NCI-H82 (cell line): ENCODE results near the gene SCFD2.
"Not testable (repeated sequence)": the region's sequence is repeated elsewhere in the genome, so short reads cannot be mapped to it uniquely, and the experiment has no call there.

ENCODE experiments used
- DNase-seq: peaks from one replicate; lab custom pipeline; 2025; lab: John Stamatoyannopoulos, UW

The SCFD2 gene

DNA sequence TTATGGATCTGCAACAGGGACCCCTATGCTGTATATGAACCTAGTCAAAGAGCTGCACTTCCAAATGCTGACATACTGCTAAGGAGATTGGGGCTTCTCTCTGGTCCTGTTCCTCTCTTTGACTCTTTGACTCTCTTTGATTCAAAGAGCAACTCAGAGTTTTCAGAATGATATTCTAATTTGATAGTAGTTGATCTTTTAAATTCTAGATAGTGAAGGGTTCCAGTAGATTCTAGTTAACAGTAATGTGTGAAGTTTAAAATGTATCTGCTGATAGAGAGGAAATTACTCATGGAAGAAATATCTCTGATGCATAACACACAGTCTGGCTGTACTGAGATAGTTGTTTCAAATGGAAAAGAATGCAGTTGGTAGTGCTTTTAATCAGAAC lies 264.7 kb downstream of the SCFD2 start:
- DNase-seq = no peak

GRCh38 chr4:53100501-53101190 lies 265.2 kb downstream of the SCFD2 start:
- no peak for DNase-seq

- no peak for DNase-seq
These were observed 267.2 kb downstream of the SCFD2 start for GRCh38 chr4:53098681-53099121.

- no peak for DNase-seq
These were observed 271.8 kb downstream of the SCFD2 start for GRCh38 chr4:53094040-53094439.

DNA sequence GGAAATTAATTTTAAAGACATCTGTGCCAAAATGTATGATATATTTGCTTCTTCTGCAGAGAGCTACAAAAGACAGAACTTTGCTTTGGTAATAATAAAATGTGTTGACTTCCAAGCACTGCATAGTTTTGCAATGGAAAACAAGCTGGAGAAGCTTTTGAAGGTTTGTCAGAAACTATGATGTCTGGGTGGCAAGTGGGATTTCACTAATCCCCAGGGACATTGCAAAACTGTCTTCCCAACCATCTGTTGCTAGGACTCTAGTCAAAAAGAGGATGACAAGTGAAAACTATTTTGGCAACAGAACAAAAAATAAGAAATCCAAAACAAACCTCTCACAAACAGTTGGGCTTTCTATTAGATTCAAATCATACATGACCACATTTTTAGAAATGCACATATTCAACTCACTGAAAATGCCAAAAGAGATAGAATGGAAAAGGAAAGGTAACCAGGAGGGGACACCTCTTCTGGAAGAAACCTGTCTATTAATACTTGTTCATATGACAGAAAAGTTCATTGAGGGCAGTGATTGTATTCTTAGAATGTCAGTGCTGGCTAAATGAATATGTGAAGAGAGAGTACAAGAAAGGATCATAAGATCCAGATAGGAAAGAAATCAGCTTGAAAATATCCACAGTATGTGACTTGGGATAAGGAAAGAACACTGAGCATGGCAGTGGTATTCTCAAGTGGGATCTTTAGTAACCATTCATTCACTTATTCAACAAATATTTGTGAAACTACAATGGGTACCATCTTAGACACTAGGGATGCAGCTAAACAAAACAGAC lies 275.7 kb downstream of the SCFD2 start:
- peak; percentile 42 for DNase-seq

DNA sequence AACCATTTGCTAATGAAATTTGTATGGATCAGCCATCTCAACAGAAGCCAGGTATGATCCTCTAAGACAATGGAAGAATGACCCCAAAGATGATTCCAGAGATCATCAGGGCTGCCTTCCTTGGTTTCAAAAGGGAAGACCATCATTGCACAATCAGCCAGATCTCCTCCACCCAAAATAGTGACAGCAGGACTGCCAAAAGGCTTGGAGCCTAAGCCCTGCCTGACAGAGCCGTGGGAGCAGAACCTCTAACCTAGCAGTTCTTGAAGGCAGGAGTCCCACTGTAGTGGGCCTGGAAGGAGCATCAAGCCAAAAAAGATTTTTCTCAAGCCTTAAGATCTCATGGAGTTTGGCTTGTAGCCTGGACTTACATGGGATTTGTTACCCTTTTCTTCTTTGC lies 277.7 kb downstream of the SCFD2 start:
- no peak for DNase-seq

GRCh38 chr4:53076374-53076958 lies 289.4 kb downstream of the SCFD2 start:
- DNase-seq = no peak

GRCh38 chr4:53075162-53075785 lies 290.6 kb downstream of the SCFD2 start:
- no peak for DNase-seq

- no peak for DNase-seq
These were observed 297.0 kb downstream of the SCFD2 start for GRCh38 chr4:53068755-53069330.

DNA sequence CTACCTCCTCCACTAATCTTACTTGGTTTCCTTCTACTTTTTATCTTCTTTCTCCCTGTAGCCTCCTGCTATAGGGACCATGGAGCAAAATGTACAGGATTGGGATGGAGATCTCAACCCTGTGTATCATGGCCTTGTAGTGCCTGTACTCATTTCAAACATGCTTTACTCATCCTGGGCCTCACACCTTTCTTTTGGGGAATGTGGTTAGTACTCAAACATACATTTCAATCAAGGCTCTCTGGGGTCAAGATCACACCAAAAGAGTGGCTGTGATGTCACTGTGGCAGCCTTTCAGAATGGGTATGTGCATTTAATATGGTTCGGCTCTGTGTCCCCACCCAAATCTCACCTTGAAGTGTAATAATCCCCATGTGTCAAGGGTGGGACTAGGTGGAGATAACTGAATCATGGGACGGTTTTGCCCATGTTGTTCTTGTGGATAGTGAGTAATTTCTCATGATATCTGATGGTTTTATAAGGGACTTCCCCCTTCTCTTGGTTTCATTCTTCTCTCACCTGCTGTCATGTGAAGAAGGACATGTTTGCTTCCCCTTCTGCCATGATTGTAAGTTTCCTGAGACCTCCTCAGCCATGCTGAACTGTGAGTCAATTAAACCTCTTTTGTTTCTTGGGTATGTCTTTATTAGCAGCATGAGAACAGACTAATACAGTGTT lies 298.6 kb downstream of the SCFD2 start:
- no peak for DNase-seq

GRCh38 chr4:53066155-53066554 lies 299.7 kb downstream of the SCFD2 start:
- no peak for DNase-seq

GRCh38 chr4:53064609-53065008 lies 301.3 kb downstream of the SCFD2 start:
- no peak for DNase-seq

DNA sequence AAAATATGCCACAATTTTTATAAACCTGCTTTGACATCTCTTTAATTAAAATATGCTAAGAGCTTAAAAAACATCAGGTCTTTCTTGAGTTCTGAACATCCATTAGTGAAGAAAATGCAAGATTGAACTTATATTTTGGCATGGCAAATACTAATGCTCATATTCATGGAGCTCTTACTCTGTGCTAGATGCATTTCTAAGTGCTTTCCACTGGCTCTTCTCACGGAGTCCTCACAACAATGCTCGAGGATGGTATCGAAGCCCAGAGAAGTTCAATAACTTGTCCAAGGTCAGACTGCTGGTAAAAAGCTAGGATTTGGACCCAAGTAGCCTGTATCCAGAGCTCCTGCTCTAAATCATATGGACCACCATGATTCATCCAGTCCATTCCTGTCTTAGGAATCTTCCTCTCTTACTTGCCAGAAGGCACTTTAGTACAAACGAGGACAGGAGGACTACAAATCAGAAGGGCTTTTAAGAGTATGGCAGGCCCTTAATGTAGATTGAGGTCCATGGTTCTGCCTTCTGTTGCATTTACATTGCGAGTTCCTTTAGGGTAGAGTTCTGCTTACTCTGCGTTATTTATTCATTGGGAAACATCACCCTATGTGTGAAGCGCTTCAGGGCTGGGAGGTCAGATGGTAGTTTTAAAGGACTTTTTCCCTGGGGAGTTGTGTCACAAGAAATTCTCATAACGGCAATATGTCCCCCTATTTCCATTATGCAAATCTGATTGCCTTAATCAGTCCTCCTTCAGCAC lies 304.6 kb downstream of the SCFD2 start:
- DNase-seq = no peak

- DNase-seq = no peak
These were observed 305.6 kb downstream of the SCFD2 start for GRCh38 chr4:53060278-53060677.

GRCh38 chr4:53059871-53060270 lies 306.0 kb downstream of the SCFD2 start:
- no peak for DNase-seq

DNA sequence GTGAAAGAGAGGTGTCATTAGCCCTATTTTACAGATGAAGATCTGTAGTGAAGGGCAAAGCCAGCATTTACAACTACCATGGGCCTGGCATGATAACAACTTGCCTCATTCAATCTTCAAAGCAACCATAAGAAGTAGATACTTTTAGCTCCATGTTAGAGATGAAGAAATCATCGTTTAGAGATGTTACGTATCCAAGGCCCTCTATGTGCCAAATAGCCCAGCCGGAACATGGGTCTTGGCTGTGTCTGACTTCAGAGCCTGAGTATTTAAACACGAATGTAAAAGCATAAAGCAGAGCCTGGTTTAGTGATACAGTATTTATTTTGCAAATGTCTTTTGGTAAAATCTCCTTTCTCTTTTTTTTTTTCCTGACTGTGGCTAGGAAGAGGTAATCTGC lies 306.6 kb downstream of the SCFD2 start:
- DNase-seq = no peak

DNA sequence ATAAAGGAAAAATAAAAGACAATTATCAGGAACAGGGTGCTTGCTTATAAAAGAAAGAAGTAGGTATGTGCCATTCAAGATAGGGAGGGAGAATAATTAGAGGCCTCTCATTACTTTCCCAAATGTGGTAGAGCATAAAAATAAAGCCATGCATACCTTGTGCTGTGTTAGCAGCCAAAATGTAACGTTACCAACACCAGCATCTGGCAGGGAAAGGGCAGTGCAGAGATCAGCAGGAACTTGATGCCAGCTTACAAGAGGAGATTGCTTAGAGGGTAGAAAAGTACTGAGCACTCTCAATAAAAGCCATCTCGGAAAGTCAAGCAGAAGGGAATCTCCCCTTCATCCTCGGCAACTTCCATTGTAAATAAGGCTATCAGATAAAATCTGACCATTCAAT lies 308.2 kb downstream of the SCFD2 start:
- DNase-seq = no peak

- DNase-seq = not testable (repeated sequence)
These were observed 308.8 kb downstream of the SCFD2 start for GRCh38 chr4:53057108-53057507.

DNA sequence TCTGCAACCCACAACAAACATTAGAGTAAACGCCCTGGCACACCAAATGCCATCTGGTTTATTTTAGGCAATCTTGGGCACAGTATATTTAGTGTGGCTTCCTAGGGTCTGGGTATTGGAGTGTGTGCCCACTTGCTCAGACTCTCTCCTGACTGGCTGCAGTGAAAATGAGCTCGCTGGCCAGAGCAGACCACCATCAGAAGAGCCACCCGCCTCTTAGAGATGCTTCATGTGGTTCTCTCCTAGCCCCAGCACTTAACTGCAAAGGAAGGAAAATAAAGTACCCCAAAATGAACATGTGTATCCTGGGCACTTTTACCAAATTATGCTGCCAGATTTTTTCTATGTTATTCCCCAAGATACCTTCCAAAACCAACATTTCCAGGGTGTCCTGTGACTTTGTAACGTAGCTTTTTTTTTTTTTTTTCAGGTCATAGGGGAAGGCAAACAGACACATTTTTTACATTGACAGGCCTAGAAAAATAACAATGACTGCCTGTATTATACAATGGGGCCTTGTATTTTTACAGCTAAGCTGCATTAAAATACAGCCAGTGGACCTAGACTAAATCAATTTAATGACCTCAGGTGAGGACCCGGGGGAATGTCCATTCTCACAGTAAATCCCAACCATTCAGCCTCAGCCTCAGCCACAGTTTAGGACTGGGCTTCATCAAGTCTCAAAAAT lies 310.0 kb downstream of the SCFD2 start:
- no peak for DNase-seq

DNA sequence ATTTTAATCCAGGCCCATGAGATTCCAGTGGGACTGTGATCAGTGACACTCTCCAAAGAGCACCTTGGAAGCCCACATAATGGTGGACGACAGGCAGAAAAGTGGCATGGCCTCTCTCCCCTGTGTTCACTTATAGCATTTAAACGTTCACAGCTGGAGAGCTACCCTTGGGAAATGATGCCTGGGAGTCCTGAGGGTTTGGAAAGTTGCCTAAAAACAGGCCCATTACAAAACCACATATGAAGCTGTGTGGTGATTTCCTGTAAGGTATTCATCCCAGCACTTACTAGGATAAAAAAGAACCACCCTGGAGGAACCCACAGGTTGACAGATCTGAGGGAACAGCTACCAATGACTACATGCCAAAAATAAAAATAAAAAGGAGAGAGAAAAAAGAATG lies 310.6 kb downstream of the SCFD2 start:
- DNase-seq = no peak
